ENCODE measurements around the gene SETD1B. TPM values are rescaled to one million over a fixed set of nuclear protein-coding genes. Genes with fewer than 3 reads are reported as not detected.
"Not testable (repeated sequence)": the region's sequence is repeated elsewhere in the genome, so short reads cannot be mapped to it uniquely, and the experiment has no call there.

SETD1B gene
- total RNA-seq, 1 donor from 2014 or later: 35.5 TPM

- DNase-seq (ENCODE audit: low spot score): no peak
Measured at GRCh38 chr12:121780429-121780828, 23.4 kb upstream of the SETD1B start.

DNA sequence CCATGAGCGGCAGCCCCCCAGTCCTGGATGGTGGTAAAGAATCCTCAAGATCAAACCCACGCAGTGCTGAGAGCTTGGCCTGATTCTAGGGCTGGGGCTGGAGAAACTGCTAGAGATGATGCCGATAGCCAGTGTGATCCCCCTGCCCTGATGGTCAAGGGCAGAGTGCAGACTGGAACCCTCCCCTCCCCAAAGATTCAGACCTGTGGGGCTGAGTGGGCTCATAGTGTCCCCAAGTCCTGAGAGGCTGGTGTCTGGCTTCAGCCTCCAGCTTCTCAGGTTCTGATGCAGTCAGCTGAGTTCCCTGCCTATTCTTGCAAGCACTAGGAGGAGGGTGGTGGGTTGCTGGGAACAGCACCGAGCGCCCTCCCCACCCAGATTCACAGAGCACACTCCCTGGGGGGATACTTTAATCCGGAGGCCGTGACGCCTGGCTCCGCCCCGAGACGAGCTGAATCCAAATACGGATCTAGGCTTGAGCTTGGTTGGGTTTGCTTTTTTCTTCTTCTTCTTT is 22.3 kb upstream of the SETD1B start:
- no peak for DNase-seq (ENCODE audit: low spot score)

DNA sequence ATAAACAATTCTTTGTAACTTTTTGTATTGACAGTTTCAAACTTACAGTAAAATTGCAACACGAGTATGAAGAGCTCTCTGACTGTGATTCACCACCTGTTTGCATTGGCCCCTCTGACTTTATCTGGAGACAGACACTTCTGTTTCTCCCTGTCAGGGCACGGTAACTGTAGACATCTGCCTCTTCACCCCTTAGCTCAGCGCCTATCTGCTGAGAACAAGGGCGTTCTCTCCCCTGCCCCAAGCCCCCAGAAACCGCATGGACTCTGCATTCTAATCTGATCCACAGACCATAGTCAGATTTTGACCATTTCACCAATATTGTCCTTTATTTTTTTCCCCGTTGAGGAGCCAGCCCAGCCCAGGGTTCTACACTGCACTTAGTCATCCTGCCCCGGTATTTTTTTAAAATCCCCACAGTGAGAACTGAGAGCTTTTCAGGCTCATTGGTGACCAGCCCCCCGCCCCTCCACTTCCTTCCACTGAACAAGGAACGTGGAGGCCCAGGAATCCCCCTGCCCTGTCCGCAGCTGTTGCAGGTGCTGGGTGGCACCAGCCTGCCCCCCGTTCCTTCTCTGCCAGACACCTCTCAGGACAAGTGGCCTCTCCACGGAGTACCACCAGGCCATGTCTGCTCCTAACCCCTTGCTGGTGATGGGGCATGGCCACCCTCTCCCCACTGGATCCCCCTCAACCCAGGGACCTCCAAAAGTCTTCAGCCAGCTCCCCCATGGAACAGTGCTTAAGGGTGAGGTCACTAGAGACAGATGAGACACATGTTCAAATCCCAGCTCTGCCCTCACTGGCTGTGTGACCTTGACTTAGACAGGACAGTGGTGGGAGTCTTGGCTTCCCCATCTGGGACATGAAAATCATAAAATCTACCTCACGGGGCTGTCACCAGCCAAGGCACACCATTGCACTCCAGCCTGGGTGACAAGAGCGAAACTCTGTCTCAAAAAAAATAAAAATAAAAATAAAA is 21.5 kb upstream of the SETD1B start:
- no peak for DNase-seq (ENCODE audit: low spot score)

DNA sequence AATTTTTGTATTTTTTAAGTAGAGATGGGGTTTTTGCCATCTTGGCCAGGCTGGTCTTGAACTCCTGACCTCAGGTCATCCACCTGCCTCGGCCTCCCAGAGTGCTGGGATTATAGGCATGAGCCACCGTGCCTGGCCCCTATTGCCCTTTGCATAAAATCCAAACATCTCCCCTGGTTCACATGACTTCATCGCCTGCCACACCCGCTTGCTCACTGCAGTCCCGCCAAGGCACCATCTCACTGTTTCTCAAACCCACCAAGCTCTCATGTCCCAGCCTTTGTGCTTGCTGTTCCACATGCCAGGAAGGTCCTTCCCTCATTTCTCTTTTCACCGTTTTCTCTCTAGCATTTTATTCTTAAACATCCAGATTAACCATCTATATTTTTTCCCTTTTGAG is 20.0 kb upstream of the SETD1B start:
- no peak for DNase-seq (ENCODE audit: low spot score)

DNA sequence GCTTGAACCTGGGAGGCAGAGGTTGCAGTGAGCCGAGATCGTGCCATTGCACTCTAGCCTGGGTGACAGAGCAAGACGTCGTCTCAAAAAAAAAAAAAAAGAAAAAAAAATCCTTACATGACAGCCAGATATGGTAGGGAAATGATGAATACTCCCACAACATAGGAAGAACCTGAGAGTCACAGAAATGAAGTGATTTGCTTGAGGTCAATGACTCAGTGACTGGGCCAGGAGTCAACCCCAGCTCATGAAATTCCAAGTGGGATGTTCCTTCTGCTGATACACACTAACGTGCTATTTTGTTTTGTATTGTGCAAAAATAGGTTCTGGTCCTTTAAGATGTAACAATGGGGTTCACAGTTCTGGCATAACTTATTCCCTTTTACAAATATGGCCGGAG is 19.3 kb upstream of the SETD1B start:
- no peak for DNase-seq (ENCODE audit: low spot score)

- DNase-seq (ENCODE audit: low spot score): peak; percentile 87
Measured at GRCh38 chr12:121786440-121786825, 17.4 kb upstream of the SETD1B start.

- DNase-seq (ENCODE audit: low spot score): no peak
Measured at GRCh38 chr12:121787063-121788025, 16.5 kb upstream of the SETD1B start.

DNA sequence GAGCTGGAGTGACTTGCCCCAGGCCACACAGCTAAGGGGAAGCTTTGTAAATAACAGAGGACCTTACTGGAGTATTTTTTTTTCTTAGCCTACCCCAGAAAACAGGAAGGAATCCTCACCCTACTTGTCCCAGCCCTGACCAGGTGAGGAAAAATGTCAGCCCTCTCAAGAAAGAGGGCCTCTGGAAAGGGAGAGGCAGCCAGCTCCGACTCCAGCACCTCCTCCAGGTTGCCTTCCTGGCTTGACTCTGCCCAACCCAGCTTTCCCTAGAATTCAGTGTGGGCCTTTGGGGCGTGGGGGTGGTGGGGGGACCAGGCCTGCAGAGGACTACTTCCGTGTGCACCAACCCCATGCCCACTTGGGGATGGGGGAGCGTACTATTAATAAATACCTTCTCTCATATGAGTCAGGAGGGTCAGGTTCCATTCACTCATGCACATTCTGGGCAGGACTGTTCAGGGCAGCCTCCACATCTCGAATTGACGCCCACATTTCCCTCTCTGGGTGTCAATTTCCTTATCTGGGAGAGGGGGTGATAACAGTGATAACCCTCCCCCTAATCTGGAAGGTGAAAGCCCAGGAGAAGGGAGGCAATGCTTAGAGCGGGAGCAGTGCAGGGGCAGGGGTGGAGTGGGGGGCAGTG is 15.5 kb upstream of the SETD1B start:
- no peak for DNase-seq (ENCODE audit: low spot score)

DNA sequence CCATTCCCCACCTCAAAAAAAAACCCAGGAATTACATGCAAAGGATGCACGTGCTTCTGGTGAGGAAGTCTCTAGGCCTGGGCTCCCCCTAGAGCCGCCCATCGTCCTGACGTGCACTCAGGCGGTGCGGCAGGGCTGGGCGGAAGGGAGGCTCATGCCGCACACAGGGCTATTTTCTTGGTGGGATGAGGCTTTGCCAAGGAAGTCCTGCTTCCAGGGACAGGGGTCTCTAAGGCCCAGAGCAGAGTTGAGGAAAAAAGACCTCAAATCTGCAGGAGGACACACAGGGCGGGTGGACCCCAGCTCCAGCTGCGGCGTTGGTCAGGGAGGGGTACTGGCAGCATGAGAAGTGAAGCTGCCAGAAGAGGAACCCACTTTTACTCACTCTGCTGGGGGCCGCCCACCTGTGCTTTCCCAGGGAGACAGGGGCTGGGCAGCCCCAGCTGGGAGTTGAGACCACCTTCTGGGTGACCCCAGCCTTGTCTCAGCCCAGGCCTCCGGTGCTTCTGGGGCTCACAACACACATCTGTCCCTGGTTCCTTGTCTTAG is 14.5 kb upstream of the SETD1B start:
- DNase-seq (ENCODE audit: low spot score): no peak

DNA sequence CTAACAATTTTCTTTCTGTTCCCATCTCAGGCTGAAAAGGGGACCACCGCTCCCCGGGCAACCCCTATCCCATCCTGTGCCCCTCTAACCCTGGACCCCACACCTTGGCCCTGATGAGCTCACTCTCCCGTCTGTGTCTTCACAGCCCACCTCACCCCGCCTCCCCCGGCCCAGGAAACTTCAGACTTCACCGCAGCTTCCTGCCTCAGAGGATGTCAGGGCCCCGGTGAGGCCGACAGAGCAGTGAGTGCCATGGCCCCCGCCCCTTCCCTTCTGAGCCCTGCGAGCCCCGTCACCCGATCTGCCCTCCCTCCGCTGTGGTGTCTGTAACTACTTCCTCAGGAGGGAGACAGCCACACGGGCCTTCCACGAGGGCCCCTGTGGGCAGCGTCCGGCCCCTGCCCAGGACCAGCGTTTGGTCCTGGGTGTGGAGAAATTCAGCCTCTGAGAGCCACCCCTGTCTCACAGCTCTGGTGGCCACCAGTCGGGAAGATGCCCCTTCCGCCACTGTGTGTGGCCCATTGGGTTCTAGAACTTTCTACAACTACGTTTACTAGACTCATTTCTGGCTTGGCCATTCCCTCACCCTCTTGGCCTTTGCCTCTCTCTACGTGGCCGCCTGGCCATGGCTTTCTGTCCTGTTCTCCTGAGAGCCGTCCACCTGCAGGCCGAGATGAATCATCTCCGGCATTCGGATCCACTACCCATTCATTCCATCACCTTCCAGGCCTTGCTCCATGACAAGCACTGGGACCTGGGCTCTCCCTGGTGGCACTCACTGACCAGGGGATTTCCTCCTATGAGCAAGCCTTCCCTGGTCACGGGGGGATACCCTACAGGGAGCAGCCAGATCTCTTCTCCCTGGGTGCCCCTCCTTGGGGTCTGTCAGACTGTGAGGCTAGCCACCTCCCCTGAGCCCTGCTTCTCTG is 13.7 kb upstream of the SETD1B start:
- peak; percentile 74 for DNase-seq (ENCODE audit: low spot score)

DNA sequence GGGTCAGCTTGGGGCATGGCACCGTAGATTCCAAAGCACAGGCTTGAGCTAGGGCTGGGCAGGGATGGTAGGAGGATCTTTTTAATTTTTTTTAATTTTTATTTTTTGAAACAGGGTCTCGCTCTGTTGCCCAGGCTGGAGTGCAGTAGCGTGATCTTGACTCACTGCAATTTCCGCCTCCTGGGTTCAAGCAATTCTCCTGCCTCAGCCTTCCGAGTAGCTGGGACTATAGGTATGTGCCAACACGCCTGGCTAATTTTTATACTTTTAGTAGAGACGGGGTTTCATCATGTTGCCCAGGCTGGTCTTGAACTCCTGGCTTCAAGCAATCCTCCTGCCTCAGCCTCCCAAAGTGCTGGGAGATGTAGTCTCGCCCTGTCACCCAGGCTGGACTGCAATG is 13.0 kb upstream of the SETD1B start:
- not testable (repeated sequence) for DNase-seq (ENCODE audit: low spot score)

- DNase-seq (ENCODE audit: low spot score): no peak
Measured at GRCh38 chr12:121791671-121792551, 11.9 kb upstream of the SETD1B start.

GRCh38 chr12:121792607-121793439 is 11.0 kb upstream of the SETD1B start:
- DNase-seq (ENCODE audit: low spot score): no peak

DNA sequence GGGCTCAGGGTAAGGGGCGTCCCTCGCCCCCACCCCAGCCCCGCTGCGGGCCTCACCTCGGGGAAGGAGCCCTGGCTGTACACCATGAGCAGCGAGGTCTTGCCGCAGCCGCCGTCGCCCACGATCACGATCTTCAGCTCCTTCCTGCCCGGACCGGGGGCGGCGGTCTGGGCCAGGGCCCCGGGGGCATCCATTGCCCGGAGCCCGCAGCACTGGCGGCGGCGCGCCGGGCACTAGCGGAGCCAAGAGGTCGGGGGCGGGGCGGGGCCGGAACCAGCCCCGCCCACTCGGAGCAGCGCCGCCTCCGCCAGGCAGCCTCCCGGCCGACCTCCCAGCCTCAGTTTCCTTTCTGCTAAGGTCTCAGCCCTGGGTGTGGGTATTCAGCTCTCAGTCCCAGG is 10.4 kb upstream of the SETD1B start, which contains the start of gene RHOF:
Gene RHOF, minus strand, starts transcription at position 249 of the 398 bp plus-strand sequence. Its CDS starts 55 bp downstream, at position 194.
- DNase-seq (ENCODE audit: low spot score): no peak

GRCh38 chr12:121793838-121794533 is 9.8 kb upstream of the SETD1B start:
- peak; percentile 93 for DNase-seq (ENCODE audit: low spot score)

DNA sequence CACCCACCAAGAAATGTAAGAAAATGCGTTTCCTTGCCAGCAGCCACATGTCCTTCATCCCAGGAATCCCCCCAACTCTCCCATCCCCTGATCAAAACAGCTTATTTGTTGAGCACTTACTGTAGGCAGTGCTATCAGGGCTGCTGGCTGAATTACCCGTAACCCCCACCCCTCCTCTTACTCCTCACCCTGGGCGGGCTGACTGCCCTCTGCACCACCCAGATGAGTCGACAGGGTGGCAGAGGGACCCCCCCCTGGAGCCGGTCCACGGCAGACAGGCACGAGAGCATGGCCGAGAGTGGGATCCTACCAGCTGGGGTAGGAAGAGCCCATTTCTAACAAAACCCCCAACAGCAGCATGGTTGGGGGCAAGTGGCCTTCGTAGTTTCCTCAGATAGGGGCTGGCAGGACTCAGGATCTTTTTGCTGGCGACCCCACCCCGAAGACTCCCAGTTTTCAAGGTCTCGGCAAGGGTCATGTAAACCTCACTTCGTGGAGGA is 9.2 kb upstream of the SETD1B start:
- no peak for DNase-seq (ENCODE audit: low spot score)
